Glutamatergic neuron (in vitro differentiated cells): ENCODE data around the gene COPB1. TPM values are rescaled to one million over a fixed set of nuclear protein-coding genes. Genes with fewer than 3 reads are reported as not detected.

Source experiments
- DNase-seq: peaks from one replicate; pipeline ENCODE4 v3.0.0; 2022
- H3K27ac Mint-ChIP-seq: one replicate; pipeline ENCODE4 v1.8.0; 2020; ENCODE audit warnings: mild to moderate bottlenecking, mixed read lengths, inconsistent platforms; ENCODE audit not compliant: unreplicated experiment
- H3K27me3 Mint-ChIP-seq: one replicate; pipeline ENCODE4 v1.8.0; 2020; ENCODE audit warnings: mild to moderate bottlenecking, moderate library complexity, mixed read lengths, inconsistent platforms; ENCODE audit not compliant: unreplicated experiment
- H3K36me3 Mint-ChIP-seq: one replicate; pipeline ENCODE4 v1.8.0; 2020; ENCODE audit warnings: mild to moderate bottlenecking, mixed read lengths, inconsistent platforms; ENCODE audit not compliant: unreplicated experiment
- H3K4me1 Mint-ChIP-seq: one replicate; pipeline ENCODE4 v1.8.0; 2020; ENCODE audit warnings: mild to moderate bottlenecking, low read depth, mixed read lengths, inconsistent platforms; ENCODE audit not compliant: unreplicated experiment
- H3K4me3 Mint-ChIP-seq: one replicate; pipeline ENCODE4 v1.8.0; 2020; ENCODE audit warnings: mild to moderate bottlenecking, mixed read lengths, inconsistent platforms; ENCODE audit not compliant: unreplicated experiment
- H3K9me3 Mint-ChIP-seq: one replicate; pipeline ENCODE4 v1.8.0; 2020; ENCODE audit warnings: mild to moderate bottlenecking, moderate library complexity, mixed read lengths, inconsistent platforms; ENCODE audit not compliant: unreplicated experiment
- total RNA-seq: library from RNA; stranded (reverse); fragmentation: NEBNext Ultra II Directional; extraction: Animal tissue kit (Norgen Biotek cat#: 25700); gene quantifications from one replicate; pipeline ENCODE4 v1.2.1, GENCODE V29; 2021; ENCODE audit not compliant: unreplicated experiment
- TF ChIP-seq, protein P1 (sequence below): fragments of 200-600 bp; sonication (generic); IDR thresholded peaks from one replicate; pipeline ENCODE4 v1.5.0; 2021; ENCODE audit not compliant: partially characterized antibody, unreplicated experiment

The COPB1 gene
- total RNA-seq, 1 donor from 2014 or later, result 99.4 TPM

DNA sequence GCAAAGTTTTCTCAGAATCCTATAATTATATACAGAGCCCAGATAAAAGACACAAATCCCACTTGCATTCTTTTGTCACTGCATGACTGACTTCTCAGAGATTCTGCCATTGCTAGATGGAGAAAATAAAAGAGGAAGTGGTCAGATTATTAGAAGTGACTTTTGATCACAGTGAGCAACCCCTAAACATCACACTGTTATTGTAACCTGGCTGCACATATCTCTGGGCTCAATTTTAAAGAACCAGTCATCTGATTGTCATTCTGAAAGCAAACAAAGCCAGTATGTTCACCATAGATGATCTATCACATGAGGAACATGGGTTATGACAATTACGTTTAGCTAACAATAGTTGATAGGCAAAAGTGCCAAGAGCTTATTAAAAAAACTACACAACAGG is 47.8 kb downstream of the COPB1 start:
- H3K9me3 Mint-ChIP-seq, result no peaks in the 10 kb centered on the region
- no peak overlapping the region for H3K27ac Mint-ChIP-seq
- DNase-seq, result no peak
- H3K36me3 Mint-ChIP-seq, result peaks cover 4% of the 10 kb centered on the region
- H3K27me3 Mint-ChIP-seq, result peaks cover 2% of the 10 kb centered on the region
- TF ChIP-seq, protein P1, sequence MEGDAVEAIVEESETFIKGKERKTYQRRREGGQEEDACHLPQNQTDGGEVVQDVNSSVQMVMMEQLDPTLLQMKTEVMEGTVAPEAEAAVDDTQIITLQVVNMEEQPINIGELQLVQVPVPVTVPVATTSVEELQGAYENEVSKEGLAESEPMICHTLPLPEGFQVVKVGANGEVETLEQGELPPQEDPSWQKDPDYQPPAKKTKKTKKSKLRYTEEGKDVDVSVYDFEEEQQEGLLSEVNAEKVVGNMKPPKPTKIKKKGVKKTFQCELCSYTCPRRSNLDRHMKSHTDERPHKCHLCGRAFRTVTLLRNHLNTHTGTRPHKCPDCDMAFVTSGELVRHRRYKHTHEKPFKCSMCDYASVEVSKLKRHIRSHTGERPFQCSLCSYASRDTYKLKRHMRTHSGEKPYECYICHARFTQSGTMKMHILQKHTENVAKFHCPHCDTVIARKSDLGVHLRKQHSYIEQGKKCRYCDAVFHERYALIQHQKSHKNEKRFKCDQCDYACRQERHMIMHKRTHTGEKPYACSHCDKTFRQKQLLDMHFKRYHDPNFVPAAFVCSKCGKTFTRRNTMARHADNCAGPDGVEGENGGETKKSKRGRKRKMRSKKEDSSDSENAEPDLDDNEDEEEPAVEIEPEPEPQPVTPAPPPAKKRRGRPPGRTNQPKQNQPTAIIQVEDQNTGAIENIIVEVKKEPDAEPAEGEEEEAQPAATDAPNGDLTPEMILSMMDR, result no peak
- H3K4me1 Mint-ChIP-seq, result no peaks in the 10 kb centered on the region
- no peak overlapping the region for H3K4me3 Mint-ChIP-seq

DNA sequence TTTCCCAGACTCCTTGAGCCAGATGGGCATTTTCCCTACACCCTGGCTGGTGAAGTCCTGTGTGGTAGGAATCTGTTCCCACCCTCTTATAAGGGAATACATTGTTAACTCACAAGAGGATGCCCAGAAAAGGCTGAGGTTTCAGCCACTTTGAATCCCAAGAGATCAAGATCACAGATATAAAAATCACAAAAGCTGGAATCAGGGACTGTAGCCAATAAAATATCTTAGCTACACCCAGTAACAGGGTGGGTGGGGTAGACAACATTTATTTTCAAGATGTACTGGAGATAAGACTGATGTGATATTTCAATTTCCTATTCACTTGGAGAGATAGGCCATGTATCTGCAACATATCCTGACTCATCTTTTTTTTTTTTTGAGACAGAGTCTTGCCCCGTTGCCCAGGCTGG is 50.3 kb downstream of the COPB1 start:
- no peaks in the 10 kb centered on the region for H3K9me3 Mint-ChIP-seq
- H3K27me3 Mint-ChIP-seq, result peaks cover 2% of the 10 kb centered on the region
- H3K4me3 Mint-ChIP-seq, result no peak overlapping the region
- no peak for DNase-seq
- H3K4me1 Mint-ChIP-seq, result no peaks in the 10 kb centered on the region
- H3K36me3 Mint-ChIP-seq, result peaks cover 4% of the 10 kb centered on the region
- TF ChIP-seq, protein P1, result no peak
- no peak overlapping the region for H3K27ac Mint-ChIP-seq

DNA sequence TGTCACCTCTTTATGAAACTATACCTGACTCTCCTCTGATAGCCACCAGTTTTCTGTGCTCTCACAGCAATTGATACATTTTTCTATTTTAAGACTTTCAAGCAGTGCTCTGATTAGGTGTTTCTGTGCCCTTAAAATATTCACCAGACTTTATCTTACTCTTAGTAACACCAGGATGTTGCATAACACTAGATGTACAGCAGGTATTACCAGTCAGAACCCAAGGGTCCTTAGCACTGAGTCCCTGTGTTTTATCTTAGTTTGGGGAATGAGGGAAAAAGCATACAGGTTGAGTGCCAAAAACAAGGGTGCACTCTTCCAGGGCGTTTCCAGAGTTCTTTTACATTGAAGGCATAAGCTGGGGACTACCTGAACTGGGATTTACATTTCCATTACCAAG is 51.4 kb downstream of the COPB1 start:
- TF ChIP-seq, protein P1, result no peak
- Mint-ChIP-seq H3K27ac (no peak overlapping the region), H3K9me3 (no peaks in the 10 kb centered on the region), H3K4me3 (no peak overlapping the region), H3K27me3 (peaks cover 2% of the 10 kb centered on the region), H3K36me3 (peaks cover 4% of the 10 kb centered on the region), H3K4me1 (no peaks in the 10 kb centered on the region)
- DNase-seq, result no peak

DNA sequence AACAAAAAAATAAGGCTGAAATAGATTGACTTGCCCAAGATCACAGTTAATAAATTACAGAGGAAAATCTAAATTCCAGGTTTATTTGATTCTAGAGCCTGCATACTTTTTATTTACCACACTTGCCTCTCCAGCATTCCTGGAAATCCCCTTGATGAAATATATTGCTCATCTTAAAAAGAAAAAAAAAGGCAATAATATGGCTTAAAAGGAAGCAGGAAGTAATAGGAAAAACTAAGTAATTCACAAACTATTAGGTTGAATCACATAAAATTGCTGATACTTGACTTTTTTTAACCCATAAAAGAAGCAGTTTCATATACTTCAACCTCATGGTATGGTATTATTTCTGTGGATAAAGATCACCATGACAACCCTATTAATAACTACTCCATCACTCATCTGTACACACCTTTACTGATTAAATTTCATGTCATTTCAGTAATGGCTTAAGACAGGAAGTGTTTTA is 52.9 kb downstream of the COPB1 start:
- TF ChIP-seq, protein P1, result no peak
- H3K4me3 Mint-ChIP-seq, result no peak overlapping the region
- H3K36me3 Mint-ChIP-seq, result peaks cover 4% of the 10 kb centered on the region
- H3K27me3 Mint-ChIP-seq, result peaks cover 2% of the 10 kb centered on the region
- H3K27ac Mint-ChIP-seq, result no peak overlapping the region
- no peaks in the 10 kb centered on the region for H3K4me1 Mint-ChIP-seq
- peaks cover under 1% of the 10 kb centered on the region for H3K9me3 Mint-ChIP-seq
- no peak for DNase-seq

DNA sequence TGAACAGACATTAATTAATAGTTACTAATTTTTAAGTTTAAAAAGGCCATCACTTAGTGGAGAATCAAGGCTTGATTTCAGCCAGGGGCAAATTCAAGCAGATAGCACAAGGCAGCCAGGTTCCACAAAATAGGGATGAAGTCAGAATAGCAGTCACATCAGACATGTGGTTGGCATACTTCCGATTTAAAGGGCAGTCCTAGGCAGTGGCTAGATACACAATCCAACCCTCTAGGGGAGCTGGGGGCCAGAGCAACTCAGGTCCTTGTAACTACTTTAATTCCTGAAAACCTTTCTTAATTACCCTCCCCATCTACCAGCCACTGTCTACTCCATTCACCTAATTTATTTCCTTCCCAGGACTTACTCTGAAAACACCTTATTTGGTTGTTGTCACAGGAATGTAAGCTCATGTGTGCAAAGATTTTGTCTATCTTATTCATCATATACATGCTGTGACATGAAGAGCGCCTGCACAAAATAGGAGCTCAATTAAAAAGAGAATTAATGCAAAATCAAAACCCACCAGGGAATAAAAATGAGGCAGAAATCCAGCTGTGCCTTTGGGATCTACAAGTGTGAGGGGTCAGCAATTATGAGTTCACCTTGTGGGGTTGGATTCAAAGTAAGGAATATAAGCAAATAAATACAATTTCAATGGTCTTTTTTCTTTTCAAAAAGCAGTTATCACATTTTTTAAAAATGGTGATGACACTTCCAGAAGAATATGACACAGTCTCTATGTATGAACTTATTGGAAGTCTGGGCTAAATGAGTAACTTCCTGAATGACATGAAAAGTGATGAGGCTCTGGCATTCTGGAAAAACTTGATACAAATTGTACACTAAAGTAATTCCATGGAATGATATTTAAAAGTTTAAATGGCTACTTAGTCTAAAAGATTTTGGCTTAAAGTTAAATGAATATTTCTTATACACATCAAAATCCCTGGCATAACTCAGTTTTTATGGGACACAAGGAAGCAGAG is 53.8 kb downstream of the COPB1 start:
- no peaks in the 10 kb centered on the region for H3K4me1 Mint-ChIP-seq
- TF ChIP-seq, protein P1, result no peak
- no peak overlapping the region for H3K27ac Mint-ChIP-seq
- peaks cover 2% of the 10 kb centered on the region for H3K9me3 Mint-ChIP-seq
- peaks cover 1% of the 10 kb centered on the region for H3K36me3 Mint-ChIP-seq
- DNase-seq, result no peak
- peaks cover under 1% of the 10 kb centered on the region for H3K27me3 Mint-ChIP-seq
- H3K4me3 Mint-ChIP-seq, result no peak overlapping the region
